GM19099 (cell line): ENCODE results near the gene PCLO.

Experiments used
- POLR2A ChIP-seq: IDR thresholded peaks from 3 replicates; pipeline ENCODE4 v1.6.1; 2011; ENCODE audit warnings: low read depth; ENCODE audit not compliant: insufficient read length; ENCODE audit errors: extremely low read depth

The PCLO gene

DNA sequence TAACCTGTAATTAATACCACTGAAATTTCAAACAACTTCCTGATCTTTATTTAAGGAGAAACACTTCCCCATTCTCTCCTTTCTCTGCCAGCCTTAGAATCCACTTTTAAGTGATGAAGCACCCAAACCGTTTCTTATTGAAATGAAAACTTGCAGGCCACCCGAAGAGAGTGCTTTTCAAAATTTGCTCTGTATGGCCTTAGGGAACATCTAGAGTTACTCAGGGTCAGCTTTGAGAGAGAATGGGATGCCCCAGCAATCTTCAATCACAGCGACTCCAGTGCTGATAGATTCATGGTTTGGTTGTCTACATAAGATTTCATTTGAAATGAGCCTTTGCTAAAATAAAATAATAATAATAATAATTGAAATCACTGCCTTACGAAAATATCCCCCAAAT, 323.1 kb downstream of the PCLO start:
- TF ChIP-seq POLR2A: no peak

DNA sequence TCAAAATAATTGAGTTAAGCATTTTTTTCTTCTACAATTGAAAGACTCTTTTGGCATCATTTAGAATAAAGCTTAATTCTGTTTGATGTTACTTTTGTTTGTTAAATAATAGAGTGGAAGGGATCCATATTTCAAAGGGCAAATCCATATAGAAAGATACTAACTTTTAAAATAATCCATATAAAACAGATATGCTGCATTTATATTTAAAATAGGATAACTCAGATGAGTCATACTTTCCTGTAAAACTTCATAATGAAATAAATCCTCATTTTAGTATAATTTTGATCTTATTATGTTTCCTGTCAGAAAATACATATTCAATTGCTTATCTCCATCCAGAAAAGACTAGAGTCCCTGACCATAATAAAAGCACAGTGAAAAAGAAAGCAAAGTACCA, 323.6 kb downstream of the PCLO start:
- no peak for TF ChIP-seq POLR2A

DNA sequence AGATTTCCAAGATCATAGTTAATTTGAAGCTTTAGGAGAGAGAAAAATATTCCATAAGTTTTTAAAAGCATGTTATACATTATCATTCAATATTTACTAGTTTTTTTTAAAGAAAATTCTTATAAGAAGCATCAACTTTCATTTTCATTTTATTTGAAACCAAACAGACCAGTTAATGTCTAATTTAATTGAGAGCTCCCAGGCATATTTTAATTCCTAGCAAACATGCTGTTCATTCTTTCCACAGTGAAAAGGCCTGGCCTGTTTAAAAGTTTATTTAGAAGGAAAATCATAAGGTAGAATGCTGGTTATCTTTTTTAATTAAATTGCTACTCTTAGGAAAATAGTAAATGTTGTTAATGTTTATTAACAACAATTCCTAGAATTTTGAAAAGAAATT, 324.4 kb downstream of the PCLO start:
- TF ChIP-seq POLR2A: no peak

DNA sequence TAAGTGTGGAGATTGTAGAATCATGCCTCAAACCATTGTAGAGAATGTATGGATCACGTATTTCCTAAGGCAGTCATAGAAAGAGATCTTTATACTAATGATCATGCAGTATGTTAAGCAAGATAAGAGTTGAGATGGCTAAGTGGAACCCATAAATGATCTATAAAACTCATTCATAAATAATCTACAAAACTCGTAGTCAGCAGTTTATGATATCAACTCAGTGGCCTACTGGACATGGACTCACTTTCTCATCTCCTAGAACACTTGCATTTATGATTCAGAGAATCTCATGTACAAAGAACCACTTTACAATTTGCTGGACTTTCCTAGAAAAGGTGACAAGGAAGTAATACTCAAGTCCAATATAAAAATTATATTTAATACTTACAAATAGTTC, 339.6 kb downstream of the PCLO start:
- TF ChIP-seq POLR2A: no peak

DNA sequence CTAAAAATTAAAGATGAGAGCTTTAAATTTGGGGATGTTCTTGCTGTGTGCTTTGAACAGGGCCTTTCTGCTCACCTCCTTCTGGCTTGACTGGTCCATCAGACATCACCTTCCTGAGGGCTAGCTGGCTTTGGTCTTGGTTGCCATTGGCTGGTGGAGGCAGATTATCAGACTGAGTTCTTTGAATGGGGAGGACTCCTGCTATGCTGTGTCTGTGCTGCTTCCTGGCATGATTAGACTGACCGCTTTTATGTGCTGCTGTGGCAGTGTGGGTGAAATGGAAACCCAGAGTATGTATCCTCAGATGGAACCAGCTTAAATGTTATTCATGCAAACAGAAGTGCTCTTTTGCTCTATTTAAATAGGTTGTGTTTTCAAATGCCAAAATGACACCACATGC, 341.6 kb downstream of the PCLO start:
- TF ChIP-seq POLR2A: no peak

DNA sequence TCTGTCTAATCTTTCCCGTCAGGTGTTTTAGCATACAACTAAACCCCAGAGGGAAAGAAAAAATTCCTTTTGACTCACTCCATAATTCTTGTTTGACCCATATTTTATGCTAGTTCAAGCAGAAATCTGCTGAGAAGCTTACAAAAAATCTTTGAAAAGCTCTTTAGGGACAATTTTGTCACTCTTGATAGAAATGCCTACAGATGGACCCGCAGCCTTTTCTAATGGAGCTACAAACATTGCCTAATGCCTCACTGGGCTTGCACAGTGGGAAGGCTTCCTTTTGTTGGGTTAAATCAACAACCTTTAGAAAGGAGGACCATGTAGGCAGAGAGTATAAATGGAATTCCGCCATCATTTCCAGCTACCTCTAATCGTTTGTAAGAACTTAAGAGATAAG, 344.5 kb downstream of the PCLO start:
- TF ChIP-seq POLR2A: no peak

DNA sequence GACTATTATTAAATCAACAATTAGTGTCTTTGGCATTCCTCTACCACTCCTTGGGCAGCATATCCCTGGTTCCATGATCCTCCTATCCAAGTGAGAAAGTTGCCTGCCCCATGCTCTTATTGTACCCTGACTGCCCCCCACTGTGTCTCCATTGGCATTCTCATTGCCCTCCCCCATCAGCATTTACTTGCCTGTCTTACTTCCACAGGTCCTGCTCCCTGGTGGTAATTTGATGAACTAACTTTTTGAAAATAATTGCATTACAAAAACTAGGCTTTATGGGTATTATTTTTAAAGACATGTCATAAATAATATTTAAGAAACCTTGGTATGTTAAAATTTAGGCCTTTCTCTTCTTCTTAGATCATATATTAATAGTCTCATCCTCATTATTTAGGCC, 346.4 kb downstream of the PCLO start:
- no peak for TF ChIP-seq POLR2A

DNA sequence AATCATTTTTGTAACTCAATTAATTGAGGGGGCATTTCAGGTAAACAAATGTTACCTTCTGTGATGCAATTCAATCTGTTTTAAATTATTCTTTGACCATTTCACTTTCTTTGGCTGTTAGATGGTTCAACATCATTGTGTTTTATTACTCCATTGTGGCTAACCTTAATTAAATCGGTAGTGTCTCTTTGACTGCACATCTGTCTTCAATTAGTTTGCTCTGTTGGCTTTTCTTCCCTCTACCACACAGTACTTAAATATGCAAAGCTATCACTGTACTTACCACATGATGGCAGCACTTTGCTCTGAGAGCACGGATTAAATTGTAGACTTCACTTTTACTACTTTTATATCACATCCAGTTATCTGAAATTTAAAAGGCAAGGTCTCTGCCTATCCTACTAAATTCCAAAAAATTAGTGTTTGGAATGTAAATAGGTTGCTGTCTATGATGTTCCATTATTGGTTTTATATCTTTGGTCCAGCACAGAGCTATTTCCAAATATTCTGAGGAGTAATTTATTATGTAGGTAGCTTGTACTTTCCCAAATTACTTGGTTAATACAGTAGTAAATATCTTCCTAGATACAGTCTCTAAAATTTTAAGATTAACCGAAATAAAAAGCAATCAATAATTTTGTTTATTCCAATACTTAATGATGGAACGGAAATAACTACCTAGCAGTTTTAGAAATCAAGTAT, 352.0 kb downstream of the PCLO start:
- no peak for TF ChIP-seq POLR2A

DNA sequence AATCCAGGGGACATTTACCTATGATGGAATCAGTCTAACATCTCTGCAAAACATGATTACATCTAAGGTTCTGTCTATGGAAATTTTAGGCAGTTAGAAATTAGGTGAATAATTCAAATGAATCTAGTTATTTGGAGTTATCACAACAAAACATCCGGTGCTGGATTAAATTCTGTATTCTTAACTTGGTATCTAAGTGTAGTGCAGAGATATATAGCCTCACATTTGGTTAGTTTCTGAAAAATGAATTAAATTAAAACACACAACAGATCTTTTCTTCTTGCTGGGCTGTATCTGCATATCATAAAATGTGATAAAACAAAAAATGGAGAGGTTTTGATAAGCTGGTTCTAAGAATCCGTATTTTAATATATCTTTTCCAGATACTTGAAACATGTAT, 354.1 kb downstream of the PCLO start:
- TF ChIP-seq POLR2A: no peak

DNA sequence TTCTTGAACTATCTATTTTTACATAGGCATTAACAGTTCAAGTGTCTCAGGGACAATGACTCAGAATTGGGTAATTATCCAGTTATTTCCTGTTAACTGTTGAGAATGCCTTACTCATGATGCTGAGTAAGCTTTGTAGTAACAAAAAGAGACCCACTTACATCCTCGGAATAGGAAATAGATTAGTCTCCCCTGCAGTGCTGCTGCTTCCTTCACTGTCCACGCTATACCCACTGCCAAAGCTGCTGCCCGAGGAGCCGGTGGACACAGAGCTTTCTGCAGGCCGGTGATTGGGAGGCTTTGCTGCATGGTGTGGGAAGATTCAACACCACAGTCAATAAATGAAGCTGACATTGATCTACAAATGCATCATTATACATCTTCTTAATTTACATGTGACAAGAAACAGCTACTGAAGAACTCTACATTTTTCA, 357.1 kb downstream of the PCLO start:
- no peak for TF ChIP-seq POLR2A

DNA sequence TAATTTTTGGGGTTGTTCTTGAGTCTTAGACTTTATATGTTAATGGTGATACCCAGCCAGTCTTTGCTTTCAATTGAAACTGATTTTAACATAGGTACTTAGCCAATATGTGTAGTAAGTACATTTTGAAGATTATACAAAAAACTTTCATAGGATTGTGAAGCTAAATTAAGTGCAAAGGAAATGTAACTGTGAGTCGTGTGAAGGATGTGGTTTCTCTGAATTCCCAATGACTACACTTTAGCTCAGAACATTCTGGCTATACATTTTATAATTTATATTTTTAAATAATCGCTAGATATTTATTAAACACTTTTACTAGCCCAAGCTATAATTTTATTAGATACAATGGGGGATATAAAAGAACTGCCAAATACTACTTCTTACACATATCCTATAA, 359.3 kb downstream of the PCLO start:
- TF ChIP-seq POLR2A: no peak

DNA sequence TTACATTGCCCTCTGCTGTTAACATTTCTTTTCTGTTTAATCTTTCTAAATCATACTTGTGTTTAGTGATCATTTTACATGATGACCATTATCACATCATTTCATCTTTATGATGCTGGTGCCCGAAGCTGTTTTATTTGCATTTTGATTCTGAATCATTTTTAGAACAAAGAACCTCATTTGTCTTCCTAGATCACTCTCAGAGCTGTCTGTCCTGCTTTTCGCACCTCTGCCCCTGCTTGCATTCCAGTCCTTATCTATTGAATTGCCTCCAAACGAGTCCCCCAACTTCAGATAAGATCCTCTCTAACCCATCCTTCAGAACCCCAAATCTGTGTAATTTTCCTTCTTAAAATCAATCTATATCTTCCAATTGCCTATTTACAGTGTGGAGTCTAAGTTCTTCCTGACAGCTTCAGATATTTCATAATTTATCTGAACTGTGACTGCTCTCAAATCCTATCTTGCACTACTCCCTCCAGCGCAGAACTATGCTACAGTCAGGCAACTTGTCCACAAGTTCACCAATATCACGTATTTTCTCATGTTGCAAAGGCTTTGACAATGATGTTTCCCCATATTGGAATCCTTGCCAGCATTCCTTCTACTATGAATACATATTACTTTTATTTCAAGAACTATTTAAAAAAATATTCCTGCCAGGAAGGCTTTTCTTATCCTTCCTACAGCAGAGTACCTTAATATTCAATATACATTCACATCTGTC, 372.6 kb downstream of the PCLO start:
- no peak for TF ChIP-seq POLR2A

DNA sequence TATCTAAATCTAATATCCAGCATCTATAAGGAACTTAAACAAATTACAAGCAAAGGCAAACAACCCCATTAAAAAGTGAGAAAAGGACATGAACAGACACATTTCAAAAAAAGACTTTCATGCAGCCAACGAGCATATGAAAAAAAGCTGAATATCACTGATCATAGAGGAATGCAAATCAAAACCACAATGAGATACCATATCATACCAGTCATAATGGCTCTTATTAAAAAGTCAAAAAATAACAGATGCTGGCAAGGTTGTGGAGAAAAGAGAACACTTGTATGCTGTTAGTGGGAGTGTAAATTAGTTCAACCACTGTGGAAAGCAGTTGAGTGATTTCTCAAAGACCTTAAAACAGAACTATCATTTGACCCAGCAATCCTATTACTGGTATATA, 384.7 kb downstream of the PCLO start:
- no peak for TF ChIP-seq POLR2A

DNA sequence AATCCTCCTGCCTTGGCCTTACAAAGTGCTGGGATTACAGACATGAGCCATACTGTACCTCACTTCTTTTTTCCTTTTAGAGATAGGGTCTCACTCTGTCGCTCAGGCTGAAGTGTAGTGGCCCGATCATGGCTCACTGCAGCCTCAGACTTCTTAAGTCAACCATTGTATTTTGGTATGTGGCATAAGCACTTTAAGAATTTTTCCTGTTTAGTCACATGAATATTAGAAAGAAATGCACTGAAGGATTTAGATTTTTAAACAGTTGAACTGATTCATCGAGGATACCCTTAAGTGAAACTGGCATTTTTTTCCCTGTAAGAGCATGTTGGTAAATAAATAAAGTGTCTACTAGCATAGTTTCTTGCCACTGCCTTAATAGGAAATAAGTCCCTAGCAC, 399.8 kb downstream of the PCLO start:
- no peak for TF ChIP-seq POLR2A

DNA sequence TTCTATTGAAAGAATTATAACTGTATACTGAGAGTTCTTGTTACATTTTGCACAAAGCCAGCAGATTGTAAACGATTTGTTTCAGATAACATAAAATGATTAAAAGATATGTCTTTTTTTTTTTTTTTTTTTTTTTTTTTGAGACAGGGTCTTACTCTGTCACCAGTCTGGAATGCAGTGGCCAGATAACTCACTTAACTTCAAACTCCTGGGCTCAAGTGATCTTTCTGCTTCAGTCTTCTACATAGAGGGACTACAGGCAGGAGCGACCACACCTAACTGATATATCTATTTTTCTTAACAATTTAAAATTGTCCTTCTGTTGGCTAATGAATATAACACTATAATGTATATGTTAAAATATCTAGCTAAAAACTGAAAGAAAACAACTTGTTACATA, 401.9 kb downstream of the PCLO start:
- TF ChIP-seq POLR2A: no peak

DNA sequence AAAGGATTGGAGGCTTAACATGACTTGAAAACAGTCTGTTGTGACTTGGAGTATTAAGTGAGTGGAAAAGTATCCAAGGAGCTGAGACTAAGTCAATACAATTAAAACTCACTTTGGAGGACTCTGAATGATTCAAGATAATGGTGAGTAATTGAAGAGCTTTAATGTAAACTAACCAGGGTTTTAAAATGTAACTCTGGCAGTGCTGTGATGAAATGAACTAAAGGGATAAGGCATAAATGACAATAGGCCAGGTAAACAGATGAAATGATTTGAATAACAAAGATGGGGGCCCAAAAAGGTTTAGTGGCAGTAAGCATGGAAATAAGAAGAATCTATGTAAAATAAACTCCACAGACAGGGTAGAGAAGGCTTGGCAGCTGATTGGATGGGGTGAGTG, 402.6 kb downstream of the PCLO start:
- no peak for TF ChIP-seq POLR2A

DNA sequence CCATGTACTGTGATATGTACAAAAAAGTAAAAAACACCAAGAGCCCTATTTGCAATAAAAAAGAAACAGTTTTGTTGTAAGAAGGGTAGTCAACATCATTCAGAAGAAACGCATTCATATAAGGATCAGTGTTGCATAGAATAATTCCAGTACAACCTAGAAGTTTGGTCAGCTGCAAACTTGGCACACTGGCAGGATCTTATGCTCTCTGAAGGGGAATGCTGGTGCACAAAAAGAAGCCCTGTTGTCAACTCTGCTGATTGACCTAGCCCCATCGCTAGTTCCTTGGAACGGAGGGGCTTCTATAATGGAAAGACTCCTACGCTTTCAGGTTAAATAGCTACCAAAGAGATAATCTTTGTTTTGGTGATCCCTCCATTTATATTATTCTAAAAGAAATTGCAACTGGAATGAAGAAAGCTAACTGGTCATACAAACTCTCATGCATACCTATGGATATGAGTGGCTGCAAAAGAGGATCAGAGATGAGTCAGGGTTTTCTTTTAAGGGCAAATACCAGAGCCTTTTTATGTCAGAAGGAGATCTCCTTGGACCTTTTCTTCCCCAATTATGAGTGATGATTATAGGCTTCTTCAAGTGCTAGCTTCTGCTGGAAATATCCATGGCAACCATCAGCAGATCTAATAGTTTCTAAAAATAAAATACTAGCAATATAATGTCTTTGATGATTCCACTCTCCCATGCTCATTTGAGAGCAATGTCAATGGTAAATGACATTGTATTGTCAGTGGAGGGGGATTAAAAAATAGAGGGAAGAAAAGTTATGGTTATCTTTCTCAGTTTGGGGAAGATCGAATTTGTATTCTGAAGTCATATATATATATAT, 406.8 kb downstream of the PCLO start:
- no peak for TF ChIP-seq POLR2A

DNA sequence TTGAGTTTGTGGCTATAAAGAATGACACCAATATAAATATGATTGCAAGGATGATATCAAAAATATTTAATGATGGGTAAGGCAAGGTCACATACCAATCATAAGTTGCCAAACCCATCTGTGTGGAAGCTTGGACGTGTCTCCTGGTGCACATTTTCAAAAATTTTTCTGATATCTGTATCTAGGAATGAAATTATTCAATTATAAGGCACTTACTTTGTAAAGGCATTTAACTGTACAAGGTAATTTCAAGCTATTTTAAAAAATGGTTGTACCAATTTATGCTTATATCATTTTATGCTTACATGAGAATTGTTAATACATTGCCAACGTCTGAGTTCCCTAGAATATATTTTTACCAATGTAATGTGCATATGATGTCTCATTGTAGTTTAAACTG, 412.7 kb downstream of the PCLO start:
- no peak for TF ChIP-seq POLR2A
